NCI-H82 (cell line): ENCODE measurements around the gene EIF3B.
"Not testable (repeated sequence)": the region's sequence is repeated elsewhere in the genome, so short reads cannot be mapped to it uniquely, and the experiment has no call there.

Experiments
- DNase-seq: peaks from one replicate; lab custom pipeline; 2025; lab: John Stamatoyannopoulos, UW

The EIF3B gene

GRCh38 chr7:2347351-2348063 lies 7.1 kb upstream of the EIF3B start:
- DNase-seq: not testable (repeated sequence)

GRCh38 chr7:2350055-2350454 lies 4.6 kb upstream of the EIF3B start:
- DNase-seq: no peak

- no peak for DNase-seq
Measured at GRCh38 chr7:2350861-2351260, 3.8 kb upstream of the EIF3B start.

GRCh38 chr7:2353113-2353935 lies 1.3 kb upstream of the EIF3B start:
- DNase-seq: no peak

GRCh38 chr7:2353936-2354185 lies 766 bp upstream of the EIF3B start:
- peak; percentile 89 for DNase-seq

- peak; percentile 45 for DNase-seq
Measured at GRCh38 chr7:2354939-2355704, 495 bp downstream of the EIF3B start.

- no peak for DNase-seq
Measured at GRCh38 chr7:2355705-2356008, 1.0 kb downstream of the EIF3B start.

- DNase-seq: no peak
Measured at GRCh38 chr7:2357165-2357564, 2.5 kb downstream of the EIF3B start.

GRCh38 chr7:2357571-2357970 lies 2.9 kb downstream of the EIF3B start:
- no peak for DNase-seq

- peak; percentile 89 for DNase-seq
Measured at GRCh38 chr7:2358968-2359527, 4.4 kb downstream of the EIF3B start.

GRCh38 chr7:2359610-2360009 lies 5.0 kb downstream of the EIF3B start:
- DNase-seq: peak; percentile 95

GRCh38 chr7:2360796-2361195 lies 6.2 kb downstream of the EIF3B start:
- DNase-seq: no peak

GRCh38 chr7:2362385-2363088 lies 7.9 kb downstream of the EIF3B start:
- no peak for DNase-seq

GRCh38 chr7:2369139-2369538 lies 14.5 kb downstream of the EIF3B start:
- DNase-seq: no peak

GRCh38 chr7:2371329-2371728 lies 16.7 kb downstream of the EIF3B start:
- DNase-seq: no peak

- no peak for DNase-seq
Measured at GRCh38 chr7:2372724-2373123, 18.1 kb downstream of the EIF3B start.

- DNase-seq: no peak
Measured at GRCh38 chr7:2373124-2373556, 18.5 kb downstream of the EIF3B start.

- no peak for DNase-seq
Measured at GRCh38 chr7:2373646-2374045, 19.0 kb downstream of the EIF3B start.

GRCh38 chr7:2374401-2374800 lies 19.8 kb downstream of the EIF3B start:
- DNase-seq: no peak

GRCh38 chr7:2374830-2375728 lies 20.5 kb downstream of the EIF3B start:
- DNase-seq: no peak
